Measurements from ENCODE around the gene TAF9.

Gene TAF9

GRCh38 chr5:69369340-69370121 is at the start of gene TAF9, which contains the start of the genes AK6 and RAD17:
TAF9 (minus strand) TSS chr5:69369520; CDS start chr5:69365737, 3,783 bp downstream.
AK6 (minus strand) TSS chr5:69369520; CDS start chr5:69369490, 30 bp downstream.
RAD17 (plus strand) TSS chr5:69369818; CDS start chr5:69372209, 2,391 bp downstream.
- in situ Hi-C loops (cut with MboI; ENCODE audit: low sequenced_read_pairs, unreplicated experiment), result loop anchor here (25.0 kb wide), 1 partner anchor 282 kb away; the partner anchor contains the start of gene SLC30A5
- no peak for TF ChIP-seq CTCF (IDR thresholded peaks at IDR 0.05; ENCODE audit: borderline replicate concordance, control extremely low read depth, extremely low read depth, insufficient read depth, missing control alignments)
- peak; percentile 91 for DNase-seq (ENCODE audit: low spot score)

- in situ Hi-C loops (cut with MboI; ENCODE audit: low sequenced_read_pairs, unreplicated experiment), result no loop called here
- DNase-seq (ENCODE audit: low spot score), result no peak
- TF ChIP-seq CTCF (IDR thresholded peaks at IDR 0.05; ENCODE audit: borderline replicate concordance, control extremely low read depth, extremely low read depth, insufficient read depth, missing control alignments), result no peak
Observed at GRCh38 chr5:69418554-69418953, 49.2 kb upstream of the TAF9 start.

- in situ Hi-C loops (cut with MboI; ENCODE audit: low sequenced_read_pairs, unreplicated experiment), result no loop called here
Observed at GRCh38 chr5:69416699-69417098, 47.4 kb upstream of the TAF9 start.

GRCh38 chr5:69416180-69416579 is 46.9 kb upstream of the TAF9 start:
- no peak for TF ChIP-seq CTCF (IDR thresholded peaks at IDR 0.05; ENCODE audit: borderline replicate concordance, control extremely low read depth, extremely low read depth, insufficient read depth, missing control alignments)
- no peak for DNase-seq (ENCODE audit: low spot score)
- in situ Hi-C loops (cut with MboI; ENCODE audit: low sequenced_read_pairs, unreplicated experiment), result no loop called here

More at GRCh38 chr5:69416699-69417098, 47.4 kb upstream of the TAF9 start:
- no peak for DNase-seq (ENCODE audit: low spot score)
- no peak for TF ChIP-seq CTCF (IDR thresholded peaks at IDR 0.05; ENCODE audit: borderline replicate concordance, control extremely low read depth, extremely low read depth, insufficient read depth, missing control alignments)

GRCh38 chr5:69415584-69415958 is 46.3 kb upstream of the TAF9 start:
- TF ChIP-seq CTCF (IDR thresholded peaks at IDR 0.05; ENCODE audit: borderline replicate concordance, control extremely low read depth, extremely low read depth, insufficient read depth, missing control alignments), result no peak
- in situ Hi-C loops (cut with MboI; ENCODE audit: low sequenced_read_pairs, unreplicated experiment), result no loop called here
- DNase-seq (ENCODE audit: low spot score), result no peak

- peak; percentile 29 for TF ChIP-seq CTCF (IDR thresholded peaks at IDR 0.05; ENCODE audit: borderline replicate concordance, control extremely low read depth, extremely low read depth, insufficient read depth, missing control alignments)
- DNase-seq (ENCODE audit: low spot score), result peak; percentile 78
- in situ Hi-C loops (cut with MboI; ENCODE audit: low sequenced_read_pairs, unreplicated experiment), result no loop called here
Observed at GRCh38 chr5:69414885-69415583, 45.7 kb upstream of the TAF9 start, which contains the start of gene MARVELD2. MARVELD2 (plus strand) TSS chr5:69415116; CDS start chr5:69419386, 4,270 bp downstream.
